Measurements from ENCODE around the gene CACNA1D.

Gene CACNA1D

GRCh38 chr3:53702776-53703530 lies 208.5 kb downstream of the CACNA1D start:
- no peak for TF ChIP-seq CTCF (IDR thresholded peaks at IDR 0.05; ENCODE audit: insufficient read depth, missing control alignments)
- FAIRE-seq: no peak
- no peak for DNase-seq (ENCODE audit: insufficient read length, low spot score)

GRCh38 chr3:53703630-53704362 lies 209.4 kb downstream of the CACNA1D start:
- FAIRE-seq (no peak), DNase-seq (ENCODE audit: insufficient read length, low spot score) (no peak)
- no peak for TF ChIP-seq CTCF (IDR thresholded peaks at IDR 0.05; ENCODE audit: insufficient read depth, missing control alignments)

GRCh38 chr3:53704363-53704725 lies 209.9 kb downstream of the CACNA1D start:
- no peak for DNase-seq (ENCODE audit: insufficient read length, low spot score)
- FAIRE-seq: no peak
- no peak for TF ChIP-seq CTCF (IDR thresholded peaks at IDR 0.05; ENCODE audit: insufficient read depth, missing control alignments)

- no peak for TF ChIP-seq CTCF (IDR thresholded peaks at IDR 0.05; ENCODE audit: insufficient read depth, missing control alignments)
- DNase-seq (ENCODE audit: insufficient read length, low spot score) (no peak), FAIRE-seq (no peak)
Observed at GRCh38 chr3:53705024-53705745, 210.8 kb downstream of the CACNA1D start.

- DNase-seq (ENCODE audit: insufficient read length, low spot score): no peak
- FAIRE-seq: no peak
- TF ChIP-seq CTCF (IDR thresholded peaks at IDR 0.05; ENCODE audit: insufficient read depth, missing control alignments): no peak
Observed at GRCh38 chr3:53705774-53706173, 211.4 kb downstream of the CACNA1D start.

- FAIRE-seq (no peak), DNase-seq (ENCODE audit: insufficient read length, low spot score) (no peak)
- no peak for TF ChIP-seq CTCF (IDR thresholded peaks at IDR 0.05; ENCODE audit: insufficient read depth, missing control alignments)
Observed at GRCh38 chr3:53707222-53707621, 212.8 kb downstream of the CACNA1D start.

All from D721Med (cell line).